Right hindlimb (tissue), 1 donor: Measurements from ENCODE around the gene AREL1.

ENCODE experiments used
- DNase-seq: peaks from one replicate; pipeline ENCODE4 v3.0.0-alpha.2; 2018

The AREL1 gene

DNA sequence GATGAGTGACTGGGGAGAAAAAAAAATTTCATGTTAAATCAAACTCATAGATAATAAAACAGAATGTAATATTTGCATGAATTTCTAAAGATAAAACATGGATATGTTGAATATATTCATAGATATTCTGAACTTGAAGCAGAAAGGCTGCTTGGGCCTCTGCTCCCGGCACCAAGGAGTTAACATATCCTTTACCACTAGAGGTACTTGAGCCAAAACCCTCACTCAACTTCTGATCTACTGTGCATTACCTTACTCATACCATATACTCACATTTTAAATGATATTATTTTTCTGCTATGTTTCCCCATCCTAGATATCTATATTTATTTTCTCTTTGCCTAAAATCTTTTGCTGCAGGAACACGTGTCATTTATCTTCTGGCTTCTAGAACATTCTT lies 14.9 kb downstream of the AREL1 start:
- DNase-seq = no peak

DNA sequence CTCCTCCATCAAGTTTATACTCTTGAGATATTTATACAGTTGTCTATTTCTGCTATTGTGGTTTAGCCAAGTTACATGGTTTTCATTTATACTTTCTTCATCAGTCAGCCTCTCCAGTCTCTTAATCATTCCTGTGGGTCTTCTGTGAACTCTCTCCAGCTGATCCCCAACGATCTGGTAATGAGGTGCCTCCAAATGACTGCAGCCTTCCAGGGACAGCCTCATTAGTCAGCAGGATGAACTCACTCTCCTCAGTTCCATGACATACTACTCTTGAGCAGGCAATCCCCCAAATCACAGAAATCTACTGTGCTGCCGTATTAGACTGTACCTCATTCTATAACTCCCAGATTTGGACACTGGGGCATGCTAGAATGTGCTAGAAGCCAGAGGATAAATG lies 15.3 kb downstream of the AREL1 start:
- no peak for DNase-seq

DNA sequence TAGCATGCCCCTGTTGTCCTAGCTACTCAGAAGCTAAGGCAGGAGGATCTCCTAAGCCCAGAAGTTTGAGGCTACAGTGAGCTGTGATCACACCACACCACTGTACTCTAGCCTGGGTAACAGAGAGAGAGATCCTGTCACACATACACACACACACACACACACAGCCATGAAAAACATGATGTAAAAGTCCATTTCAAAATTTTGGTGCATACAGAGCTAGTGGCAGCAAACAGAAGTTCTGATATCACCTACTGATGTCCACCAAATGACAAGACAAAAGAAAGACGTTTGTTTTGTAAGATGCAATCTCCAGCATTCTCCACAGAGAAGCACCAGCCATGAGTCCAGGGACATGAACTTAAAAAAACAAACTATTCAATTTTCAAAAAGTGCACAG lies 15.9 kb downstream of the AREL1 start:
- DNase-seq = no peak

DNA sequence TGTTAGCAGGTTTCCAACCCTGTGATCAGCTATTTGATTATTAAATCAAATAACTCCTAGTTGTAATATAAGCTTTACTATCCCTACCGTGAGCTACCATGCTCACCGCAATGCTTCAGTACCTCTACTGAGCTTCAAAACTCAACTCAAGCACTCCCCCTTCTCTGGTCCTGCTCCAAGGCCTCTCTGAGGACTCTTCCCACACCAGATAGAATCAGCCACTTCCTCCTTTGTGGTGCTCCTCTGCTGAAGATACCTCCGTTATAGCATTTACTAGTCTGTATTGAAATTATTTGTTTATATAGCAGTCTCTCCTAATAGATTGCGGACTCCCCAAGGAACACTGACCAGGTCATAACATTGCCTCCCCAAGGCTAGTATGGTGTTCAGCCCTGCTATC lies 17.5 kb downstream of the AREL1 start:
- no peak for DNase-seq

DNA sequence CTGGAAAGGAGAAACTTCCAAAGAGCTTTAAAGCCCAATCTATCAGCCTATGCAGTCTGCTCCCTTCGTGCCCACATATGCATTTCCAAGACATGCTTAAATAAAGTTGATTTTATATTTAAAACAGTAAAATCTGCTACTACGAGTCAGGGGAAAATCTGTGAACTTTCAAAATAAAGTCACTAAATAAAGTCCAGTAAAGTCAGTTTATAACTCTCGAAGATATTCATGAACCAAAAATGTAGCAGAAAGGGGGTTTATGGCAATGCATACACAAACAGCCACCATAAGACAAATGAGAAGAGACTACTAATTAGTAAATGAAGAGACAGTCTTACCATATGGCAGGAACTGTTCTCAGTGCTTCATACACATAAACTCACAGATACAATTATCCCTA lies 19.7 kb downstream of the AREL1 start:
- no peak for DNase-seq

DNA sequence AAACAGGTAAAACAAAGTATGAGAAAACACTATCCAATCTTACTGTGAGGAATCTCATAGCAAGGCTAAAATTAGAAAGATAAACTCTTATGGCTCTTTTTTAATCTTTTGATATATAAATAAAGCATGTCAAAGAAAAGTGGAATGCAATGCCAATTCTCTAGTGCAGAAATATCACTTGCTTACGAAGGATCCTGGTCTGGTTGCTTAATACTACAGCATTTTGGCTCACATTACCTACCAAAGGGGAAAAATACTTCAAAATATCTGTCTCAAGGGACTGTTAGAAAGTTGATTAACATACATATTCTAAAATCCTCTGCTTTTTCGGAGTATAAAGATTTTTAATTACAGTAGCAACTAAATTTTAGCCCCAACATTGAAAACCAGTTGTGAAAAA lies 21.4 kb downstream of the AREL1 start:
- DNase-seq = no peak

DNA sequence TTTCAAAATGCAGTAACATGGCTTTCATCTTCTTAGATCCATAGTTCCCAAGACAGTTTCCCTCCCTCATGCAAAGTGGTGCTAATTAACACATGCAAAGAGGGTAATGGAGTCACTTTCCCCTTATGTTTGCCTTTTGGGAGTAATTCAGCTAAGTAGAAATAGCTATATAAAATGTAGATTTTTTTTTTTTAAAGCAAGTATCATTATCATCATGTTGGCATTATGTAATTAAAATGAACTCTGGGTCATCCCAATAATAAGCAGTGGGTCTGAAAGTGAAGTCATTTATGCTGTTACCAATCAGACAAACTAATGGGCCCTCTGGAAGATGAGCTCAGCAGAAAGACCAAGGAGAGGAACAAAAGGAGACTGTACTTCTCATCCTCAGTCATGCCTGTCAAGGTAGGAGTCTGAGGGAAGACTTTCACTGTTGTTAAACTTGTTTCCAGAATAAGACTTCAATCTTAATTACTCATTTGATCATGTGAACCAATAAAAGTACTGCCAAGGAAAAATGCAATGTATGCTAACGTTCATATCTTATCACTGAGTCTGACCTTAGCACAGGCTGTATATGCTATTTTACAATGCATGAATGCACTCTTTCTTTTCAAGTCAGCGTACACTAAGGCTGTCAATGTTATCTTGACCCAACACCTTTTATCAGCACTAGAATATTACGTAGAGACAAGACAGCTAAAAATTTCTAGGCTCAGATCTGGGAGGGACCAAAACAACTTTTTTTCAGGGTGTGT lies 26.8 kb downstream of the AREL1 start:
- DNase-seq = no peak

DNA sequence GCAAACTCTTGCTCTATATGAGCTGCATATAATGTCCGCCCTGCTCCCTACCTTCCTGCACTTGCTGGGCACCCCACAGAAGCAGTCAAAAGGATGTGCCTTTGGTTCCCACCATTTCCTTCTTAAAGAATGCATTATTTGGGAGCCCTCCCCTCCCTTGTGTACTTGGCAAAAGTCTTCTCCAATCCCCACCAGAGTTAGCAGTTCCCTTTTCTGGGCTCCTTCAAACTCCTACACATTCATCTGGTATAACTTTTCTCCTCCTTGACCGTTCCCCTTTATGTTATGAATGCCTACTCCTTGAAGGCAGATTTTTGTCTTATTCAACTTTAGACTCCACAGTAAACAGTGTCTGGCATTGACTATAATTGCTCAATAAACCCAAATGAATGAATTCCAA lies 27.8 kb downstream of the AREL1 start:
- DNase-seq = no peak

DNA sequence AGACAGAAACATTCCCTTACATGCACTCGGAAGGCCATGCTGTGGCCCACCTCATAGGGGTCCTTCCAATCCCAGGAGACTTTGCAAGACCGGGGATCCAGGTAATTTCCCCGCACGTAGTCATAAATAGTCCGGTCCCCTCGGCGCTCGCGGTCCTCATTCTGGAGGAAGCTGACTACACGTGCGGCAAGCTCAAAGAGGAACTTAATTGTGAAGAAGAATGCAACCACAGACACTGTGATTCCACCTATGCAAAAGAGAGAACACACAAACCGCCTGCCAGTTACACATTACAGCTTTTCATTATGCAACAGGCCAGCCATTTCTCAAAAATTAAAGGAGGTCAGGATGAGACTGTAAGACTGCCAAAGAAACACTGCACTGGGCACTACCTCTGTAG lies 28.4 kb downstream of the AREL1 start:
- DNase-seq = no peak

DNA sequence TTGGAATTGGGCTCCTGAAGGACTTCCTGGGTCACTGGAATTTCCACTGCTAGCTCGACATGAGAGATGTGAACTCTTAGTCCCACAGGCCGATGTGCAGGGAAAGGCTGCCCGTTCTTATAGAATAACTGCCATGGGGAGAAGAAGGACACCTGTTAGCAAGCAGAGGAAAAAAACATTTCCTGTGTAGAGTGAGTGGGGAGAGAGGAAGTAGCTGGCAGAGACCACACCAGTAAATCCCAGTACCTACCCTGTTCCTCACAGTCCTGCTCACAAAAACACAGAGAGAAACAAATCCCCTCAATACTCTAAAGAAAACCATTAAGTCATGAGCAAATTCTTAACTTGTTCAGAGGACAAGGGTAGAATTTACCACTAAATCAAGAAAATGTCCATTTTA lies 29.5 kb downstream of the AREL1 start:
- DNase-seq = no peak

DNA sequence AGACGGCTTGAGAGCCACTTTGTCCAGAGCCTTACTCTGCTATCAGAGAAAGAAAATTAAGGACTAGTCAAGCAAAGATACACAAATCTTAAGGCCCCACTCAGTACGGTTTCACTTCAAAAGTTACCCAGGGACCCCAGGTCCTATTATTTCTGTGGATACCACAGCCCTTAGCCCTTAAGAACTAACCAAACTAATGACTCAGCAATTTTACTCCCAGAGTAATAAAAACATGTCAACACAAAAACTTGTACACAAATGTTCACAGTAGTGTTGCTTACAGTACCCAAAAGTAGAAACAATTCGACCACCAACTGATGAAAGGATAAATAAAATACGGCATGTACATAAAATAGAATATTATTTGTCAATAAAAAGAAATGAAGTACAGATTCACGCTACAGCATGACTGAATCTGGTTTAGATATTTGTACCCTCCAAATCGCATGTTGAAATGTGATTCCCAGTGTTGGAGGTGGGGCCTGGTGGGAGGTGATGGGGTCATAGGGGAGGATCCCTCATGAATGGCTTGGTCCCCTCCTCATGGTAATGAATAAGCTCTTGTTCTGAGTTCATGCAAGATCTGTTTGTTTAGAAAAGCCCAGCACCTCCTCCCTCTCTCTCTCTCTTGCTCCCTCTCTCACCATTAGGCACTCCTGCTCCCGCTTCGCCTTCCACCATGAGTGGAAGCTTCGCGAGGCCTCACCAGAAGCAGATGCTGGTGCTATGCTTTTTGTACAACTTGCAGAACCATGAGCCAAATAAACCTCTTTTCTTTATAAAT lies 30.5 kb downstream of the AREL1 start:
- no peak for DNase-seq

DNA sequence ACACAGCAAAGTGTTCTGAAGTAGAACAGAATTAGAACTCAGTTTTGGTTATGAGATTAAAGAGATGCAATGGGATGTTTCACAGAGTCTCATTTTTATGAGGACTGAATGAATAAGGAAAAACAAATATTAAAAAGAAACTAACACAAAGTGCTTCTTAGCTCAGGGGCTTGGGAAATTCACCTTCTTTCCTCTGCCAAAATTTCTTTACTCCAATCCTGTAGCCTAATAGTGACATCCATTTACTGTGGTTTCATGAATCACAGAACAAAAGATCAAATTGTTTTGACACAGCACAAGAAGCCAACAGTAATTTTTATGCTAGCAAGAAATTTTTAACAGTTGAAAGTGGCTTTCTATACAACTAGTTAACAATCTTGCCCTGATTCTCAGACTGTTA lies 37.7 kb downstream of the AREL1 start:
- no peak for DNase-seq

DNA sequence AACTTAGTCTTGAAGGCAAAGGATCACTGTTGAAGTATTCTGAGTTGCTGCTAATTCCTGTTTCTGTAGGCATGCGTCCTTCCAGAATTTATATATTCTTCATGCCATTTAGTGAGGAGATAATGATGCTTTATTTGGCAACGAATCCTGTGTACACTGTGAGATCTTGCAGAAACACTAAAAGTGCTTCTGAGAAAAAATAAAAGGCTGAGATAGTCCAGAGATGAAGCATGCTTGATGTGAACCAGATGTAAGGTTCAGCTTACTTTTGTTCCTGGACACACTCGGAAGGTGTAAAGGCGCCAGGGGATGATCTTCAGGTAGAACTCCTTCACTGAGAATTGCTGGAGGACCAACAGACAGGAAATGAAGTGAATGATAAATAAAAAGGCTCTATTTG lies 39.1 kb downstream of the AREL1 start:
- DNase-seq = no peak

DNA sequence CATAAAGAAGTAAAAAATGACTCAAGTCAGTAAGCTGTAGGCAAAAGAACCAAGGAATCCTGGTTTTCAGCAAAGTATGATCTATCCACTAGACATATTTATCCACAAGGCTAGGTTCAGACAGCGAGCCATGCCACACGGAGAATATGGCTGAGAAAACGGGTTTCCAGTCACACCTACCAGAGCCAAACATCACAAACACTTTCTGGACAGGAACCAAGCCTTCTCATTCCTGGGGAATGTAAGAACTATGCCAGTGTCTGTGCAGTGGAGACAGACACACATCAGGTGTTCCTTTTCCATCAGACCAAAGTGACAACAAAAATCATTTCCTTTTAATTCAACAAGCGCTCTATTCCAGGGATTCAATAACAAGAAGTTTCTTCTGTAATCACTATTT lies 41.1 kb downstream of the AREL1 start:
- no peak for DNase-seq

DNA sequence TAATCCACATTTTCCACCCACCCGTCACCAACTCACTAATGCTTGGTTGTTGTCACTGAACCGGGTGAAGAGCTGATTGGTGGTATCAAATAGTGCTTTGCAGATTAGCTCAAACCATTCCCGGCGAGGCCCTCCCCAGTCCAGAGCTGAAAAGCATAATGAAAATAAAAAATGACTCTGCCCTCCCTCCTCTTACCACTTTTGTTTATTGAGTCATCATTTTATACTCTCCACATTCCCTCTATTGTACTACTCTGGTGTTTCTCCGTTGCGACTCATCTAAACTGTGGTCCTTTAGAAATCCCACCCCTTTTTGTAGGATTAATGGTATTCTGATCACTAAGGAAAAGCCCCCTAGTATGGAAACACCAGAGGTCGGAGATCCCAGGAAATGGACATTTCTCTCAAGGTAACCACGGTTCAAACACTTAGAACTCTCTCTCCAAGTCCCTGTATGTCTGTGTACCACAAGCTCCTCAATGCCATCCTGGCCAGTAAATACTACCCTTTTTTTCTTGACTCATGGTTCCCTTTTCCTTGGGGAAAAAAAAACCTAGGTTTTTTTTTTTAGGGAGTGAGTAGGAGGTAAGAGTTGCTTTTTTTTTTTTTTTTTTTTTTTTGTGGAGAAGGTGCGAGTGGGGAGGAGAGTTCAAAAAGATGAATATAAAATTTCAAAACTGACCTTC lies 42.0 kb downstream of the AREL1 start:
- DNase-seq = no peak

DNA sequence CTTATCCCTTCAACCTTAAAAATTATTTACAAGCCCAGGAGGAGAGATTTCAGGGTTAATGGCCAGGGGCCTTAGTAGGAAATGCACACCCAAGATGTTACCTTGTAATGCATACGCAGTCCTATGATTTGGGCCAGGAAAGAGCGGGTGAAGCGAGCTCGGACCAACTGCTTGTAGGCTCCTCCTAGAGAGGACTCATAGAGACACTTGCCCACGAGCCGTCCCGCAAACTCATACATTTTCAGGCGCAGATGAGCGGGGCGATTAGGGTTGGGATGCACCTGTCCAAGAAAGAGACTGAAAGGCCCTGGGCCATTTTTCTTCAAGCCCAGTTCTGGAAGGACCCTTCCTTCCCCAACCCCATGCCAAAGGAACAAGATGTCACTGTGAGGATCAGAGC lies 43.0 kb downstream of the AREL1 start:
- DNase-seq = no peak

DNA sequence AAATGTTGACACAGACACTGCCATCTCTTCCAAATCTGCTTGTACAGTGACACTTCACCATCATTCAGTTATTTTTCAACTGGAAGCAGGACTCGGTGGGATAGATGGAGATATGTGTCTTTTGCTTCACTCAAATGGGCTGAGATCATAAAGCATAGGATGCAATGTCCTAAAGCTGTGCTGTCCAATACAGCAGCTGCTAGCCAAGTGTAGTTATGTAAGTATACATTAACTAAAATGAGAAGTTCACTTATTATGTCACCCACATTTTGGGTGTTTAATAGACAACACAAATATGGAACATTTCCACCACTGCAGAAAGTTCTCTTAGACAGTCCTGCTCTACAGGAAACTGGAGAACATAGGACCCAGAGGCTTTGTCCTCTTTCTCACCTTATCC lies 43.6 kb downstream of the AREL1 start:
- no peak for DNase-seq

DNA sequence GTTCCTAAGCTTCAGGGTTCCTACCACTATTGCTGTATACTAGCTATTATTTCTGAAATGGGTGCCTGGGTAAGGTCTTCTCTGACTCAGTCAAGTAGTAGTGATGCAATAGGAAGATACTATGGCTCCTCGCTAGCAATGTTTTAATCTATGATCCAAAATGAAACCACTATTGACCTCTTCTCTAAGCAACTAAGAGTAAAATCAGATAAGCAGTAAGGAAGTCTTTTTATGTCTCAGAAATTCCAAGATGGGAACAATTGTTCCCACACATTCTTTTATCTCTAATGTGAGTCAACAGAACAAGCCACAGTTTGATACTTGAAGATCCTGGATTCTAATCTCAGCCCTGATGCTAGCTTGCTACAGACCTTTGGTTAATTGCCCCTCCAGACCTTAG lies 45.1 kb downstream of the AREL1 start:
- no peak for DNase-seq

DNA sequence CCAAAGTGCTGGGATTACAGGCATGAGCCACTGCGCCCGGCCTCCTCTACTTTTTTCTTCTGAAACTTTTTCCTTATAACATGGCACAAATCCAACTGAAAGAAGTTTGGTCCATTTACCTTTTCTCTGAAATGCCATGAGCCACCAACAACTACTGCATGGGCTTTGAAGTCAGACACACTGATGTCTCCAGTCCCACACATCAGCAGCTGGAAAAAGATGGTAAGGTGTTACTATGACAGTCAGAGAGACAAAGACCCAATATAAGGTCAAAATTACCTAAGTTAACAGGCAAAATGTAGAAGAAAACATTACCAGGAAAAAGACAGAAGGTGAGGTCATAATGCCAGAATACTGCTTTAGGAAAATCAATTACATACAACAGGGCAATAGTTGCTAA lies 48.2 kb downstream of the AREL1 start:
- no peak for DNase-seq

DNA sequence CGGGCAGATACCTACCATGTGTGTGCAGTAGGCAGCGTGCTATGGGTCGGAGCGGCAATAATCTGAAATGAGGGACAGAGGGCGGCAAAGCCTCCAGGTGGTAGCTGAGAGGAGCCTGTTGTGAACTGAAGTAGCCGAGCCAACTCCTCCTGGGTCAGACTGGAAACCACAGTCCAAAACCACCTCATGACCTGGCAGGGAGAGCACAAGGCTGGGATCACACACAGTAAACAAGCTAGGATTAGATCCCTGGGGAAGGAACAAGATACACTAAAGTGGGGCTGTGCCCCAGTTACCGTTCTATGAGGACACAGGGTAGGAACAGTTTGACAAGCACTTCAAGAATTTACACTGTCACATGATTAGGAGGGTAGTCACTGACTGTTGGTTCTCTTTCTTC lies 49.0 kb downstream of the AREL1 start:
- DNase-seq = no peak

DNA sequence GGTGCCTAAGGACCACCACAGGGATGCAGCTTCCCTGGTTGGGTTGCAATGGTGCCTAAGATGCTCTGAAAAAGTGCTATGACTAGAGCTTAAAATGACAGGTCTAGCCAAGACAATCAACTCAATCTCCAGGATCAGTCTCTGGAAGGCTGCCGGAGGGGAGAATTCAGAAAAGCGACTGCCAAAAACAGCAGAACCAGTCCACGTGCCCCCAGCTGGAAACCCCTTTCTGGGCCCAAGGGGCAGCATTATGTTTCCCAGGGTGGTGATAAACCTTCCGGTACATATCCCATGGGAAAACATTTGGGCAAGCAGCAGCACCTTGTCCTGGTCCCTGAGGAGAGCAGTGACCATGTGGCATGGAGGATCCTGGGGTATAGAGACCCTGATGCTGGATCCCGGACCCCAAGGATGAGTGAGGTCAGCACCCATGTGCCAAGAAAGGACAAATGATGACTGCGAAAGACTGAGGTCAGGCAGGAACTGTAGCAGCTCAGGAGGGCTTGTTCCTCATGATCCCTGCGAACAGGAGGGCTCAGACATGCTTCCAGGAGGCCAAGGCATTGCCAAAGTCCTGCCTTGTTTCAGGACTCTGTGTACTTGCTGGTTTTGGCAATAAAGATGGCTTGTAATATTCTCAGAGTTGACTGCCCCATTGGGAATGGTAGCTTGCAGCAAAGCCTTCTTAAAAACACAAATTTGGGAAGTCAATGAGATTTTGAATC lies 51.0 kb downstream of the AREL1 start:
- DNase-seq = no peak

DNA sequence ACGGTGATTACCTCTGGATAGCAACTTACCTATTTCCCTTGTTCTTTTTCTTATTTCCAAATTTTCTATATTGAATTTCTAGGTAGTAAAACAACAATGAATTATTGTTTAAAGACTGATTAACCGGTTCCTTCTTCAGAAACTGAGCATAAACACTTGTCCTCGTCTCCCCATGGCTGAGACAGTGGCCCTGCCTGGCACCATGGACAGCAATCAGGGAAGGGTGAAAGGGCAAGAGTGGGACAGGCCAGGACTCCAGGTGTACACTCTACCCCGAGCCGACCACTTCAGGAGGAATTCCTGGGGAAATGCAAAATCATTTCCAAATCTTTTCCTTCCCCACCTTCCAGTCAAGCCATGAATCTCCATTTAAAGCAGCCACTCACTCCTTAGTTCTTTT lies 52.0 kb downstream of the AREL1 start:
- no peak for DNase-seq

DNA sequence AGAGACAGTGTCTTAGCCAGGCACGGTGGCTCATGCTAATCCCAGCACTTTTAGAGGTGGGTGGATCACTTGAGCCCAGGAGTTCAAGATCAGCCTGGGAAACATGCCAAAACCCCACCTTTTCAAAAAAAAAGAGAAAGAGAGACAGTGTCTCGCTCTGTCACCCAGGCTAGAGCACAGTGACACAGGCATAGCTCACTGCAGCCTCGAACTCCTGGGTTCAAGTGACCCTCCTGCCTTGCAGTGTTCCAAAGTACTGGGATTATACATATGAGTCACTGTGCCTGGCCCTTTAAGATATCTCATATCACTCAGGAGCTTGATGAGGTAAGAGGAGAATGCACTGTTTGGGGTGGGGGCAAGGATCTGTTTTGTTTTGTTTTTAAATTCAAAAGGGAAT lies 52.7 kb downstream of the AREL1 start:
- no peak for DNase-seq
